Tibial nerve (tissue), 4 donors: ENCODE data around the gene CAMK1D.

Source experiments
- CTCF ChIP-seq, 5 experiments: fragments of 200-600 bp in 3 of 5; fragments of 450-650 bp in 2 of 5; sonication (generic) in 3 of 5; IDR thresholded peaks; one replicate each; pipeline ENCODE4 v1.5.1; 2016 to 2019; ENCODE audit warnings: antibody characterized with exemption in 5 of 5, mild to moderate bottlenecking in 3 of 5, moderate library complexity in 2 of 5
- EP300 ChIP-seq, 2 donors: sonication (generic); formaldehyde crosslinking; IDR thresholded peaks; one replicate each; pipeline ENCODE4 v1.6.1; 2017; ENCODE audit warnings: antibody characterized with exemption in 2 of 2, mild to moderate bottlenecking in 1 of 2
- POLR2A ChIP-seq, 2 donors: fragments of 450-650 bp; IDR thresholded peaks; one replicate each; pipeline ENCODE4 v1.6.1; 2017; ENCODE audit warnings: antibody characterized with exemption in 2 of 2, mild to moderate bottlenecking in 2 of 2, moderate library complexity in 2 of 2

- TF ChIP-seq CTCF (IDR thresholded peaks at IDR 0.05): no peak
- TF ChIP-seq EP300 (IDR thresholded peaks at IDR 0.05): no peak
- TF ChIP-seq POLR2A (IDR thresholded peaks at IDR 0.05): no peak
Observed at GRCh38 chr10:12602521-12602920, 253.2 kb downstream of the CAMK1D start.
